ENCODE results near the gene CES5A.
"Not testable (repeated sequence)": the region's sequence is repeated elsewhere in the genome, so short reads cannot be mapped to it uniquely, and the experiment has no call there.

Gene CES5A

GRCh38 chr16:55873122-55873521 is 2.1 kb downstream of the CES5A start:
- no peak for DNase-seq

- DNase-seq, result no peak
Measured at GRCh38 chr16:55872130-55872529, 3.0 kb downstream of the CES5A start.

DNA sequence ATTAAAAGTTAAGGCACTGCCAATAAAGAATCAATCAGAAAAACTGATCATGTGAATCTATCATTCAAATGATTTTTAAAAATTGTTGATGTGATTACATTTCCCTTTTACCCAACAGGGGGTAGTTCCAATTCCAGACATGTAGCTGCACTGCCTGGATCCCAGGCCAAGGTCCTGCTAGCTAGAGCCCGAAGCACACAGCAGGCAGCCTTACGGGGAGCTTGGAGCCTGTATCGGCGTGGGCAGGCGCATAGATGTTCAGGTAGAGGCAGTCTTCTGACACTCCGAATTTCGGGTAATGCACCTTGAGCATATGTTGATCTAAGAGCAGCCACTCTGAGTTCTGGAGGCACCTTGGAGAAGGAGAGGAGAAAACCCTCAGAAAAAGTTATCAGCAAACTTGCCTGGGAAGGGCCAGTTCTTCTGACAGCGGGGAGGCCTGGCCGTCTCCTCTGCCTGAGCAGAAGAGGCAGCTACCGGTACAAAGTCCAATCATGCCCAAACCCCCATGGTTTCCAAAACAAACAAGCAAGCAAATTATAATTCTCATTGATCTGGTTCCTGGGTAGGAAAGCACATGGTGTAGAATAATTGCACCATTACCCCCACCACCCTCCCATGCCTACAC is 3.6 kb downstream of the CES5A start:
- DNase-seq, result no peak

DNA sequence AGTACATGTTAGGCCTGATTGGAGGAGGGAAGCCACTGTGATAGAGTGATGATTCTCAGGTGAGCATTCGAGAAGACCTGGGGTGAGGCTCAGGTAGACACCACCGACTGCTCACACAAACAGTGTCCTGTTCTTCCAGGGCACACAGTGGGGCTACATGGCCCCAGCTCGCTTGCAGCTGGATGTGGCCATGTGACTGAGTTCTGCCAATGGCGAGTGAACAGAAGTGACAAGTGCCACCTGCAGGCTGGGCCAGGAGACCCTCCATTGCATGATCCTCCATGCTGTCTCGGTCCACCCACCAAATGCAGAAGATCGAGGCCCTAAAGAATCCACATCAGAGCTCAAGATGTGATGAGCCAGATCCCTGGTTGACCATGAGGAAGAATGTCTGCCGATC is 6.2 kb downstream of the CES5A start:
- no peak for DNase-seq

DNA sequence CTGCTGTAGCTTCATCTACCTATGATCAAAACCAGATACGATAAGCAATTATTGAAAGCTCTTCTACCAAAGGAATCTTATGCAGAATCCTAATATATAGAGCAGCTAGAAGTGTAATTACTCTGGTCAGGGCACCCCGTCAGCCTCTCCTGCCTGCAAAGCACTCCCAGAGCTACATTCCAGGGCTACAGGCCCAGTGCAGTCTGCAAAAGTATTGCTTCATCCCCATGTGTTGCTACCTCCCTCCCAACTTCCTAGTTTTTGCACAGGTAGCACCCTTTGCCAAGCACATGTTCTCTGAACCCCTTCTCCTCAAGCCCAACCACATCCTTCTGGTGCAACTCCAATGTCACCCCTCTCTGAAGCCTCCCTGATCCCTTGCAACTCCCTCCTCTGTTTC is 7.0 kb downstream of the CES5A start:
- no peak for DNase-seq

GRCh38 chr16:55861288-55861687 is 13.9 kb downstream of the CES5A start:
- DNase-seq, result no peak

DNA sequence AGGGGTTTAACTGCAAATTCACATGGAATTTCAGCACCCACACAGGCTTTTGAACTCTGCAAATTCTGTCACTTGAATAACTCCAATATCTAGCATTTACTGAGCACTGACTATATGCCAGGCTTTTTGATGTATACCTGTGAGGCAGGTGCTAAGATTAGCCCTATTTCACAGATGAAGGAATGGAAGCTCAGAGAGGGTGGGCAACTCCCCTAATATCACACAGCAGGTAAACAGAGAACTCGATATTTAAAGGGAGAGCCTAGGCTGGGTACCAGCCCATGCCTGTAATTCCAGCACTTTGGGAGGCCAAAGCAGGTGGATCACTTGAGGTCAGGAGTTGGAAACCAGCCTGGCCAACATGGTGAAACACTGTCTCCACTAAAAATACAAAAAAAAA is 17.5 kb downstream of the CES5A start:
- DNase-seq, result not testable (repeated sequence)

- no peak for DNase-seq
Measured at GRCh38 chr16:55856950-55857349, 18.2 kb downstream of the CES5A start.

GRCh38 chr16:55853114-55853513 is 22.1 kb downstream of the CES5A start:
- no peak for DNase-seq

DNA sequence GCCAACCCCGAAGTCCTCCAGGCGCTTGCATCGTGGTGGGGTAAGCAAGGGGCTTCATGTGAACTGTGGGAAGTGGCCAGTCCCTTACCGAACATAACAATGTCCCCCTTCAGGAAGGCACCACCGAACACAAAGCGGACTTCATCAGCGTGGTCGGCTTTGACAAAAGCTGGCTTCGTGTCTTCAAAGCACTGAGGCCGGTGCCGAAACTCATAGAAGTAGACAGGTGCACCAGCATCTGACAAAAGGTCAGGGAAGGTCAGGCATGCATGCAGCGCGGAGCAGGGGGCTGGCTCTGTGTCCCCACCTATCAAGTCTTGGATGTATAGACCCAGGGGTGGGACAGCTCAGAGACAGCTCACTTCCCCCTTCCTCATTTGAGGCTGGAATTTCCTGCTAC is 25.6 kb downstream of the CES5A start:
- no peak for DNase-seq

DNA sequence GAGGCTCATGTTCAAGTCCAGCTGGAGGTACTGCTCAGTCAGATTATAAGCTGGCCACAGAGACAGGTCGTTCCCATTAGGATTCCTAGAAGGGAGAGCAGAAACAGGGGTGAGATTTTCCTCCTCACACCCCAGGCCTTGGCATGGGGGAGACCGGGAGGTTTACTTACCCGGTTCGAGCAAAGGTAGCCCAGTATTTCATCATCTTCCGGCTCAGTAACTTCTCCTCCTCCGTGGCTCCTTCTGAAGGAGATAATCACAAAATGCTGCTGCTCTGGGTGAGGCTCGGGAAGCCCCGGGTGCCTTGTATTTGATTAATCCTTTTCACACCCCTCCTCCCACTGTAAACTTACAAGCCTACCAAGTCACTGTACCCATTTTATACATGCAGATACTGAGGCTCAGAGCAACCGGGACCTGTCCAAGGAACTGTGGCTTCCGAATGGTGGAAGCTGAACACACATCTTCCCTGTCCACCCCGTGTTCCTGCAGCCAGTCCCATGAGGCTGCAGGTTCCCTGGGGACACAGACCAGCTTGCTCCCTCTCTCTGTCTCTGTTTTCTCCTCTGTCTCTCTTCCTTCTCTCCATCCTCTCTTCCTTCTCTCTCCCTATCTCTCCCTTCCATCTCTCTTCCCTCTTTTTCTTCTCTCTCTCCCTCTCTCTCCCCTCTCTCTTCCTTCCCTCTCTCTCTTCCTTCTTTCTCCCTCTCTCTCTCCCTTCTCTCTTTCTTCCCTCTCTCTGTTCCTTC is 28.4 kb downstream of the CES5A start:
- no peak for DNase-seq

DNA sequence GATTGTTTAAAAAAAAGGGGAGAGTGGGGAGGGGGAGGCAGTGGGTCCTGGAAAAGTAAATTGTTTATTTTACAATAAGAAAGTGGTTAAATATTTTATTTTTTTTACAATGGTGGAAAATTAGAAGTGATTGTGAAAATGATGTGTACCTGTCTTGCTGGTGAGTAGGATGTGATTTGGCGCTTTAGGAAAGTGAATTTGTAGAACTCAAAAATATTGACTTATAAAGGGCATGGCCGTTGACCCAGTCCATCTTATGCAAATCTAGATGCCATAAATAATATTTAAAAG is 32.1 kb downstream of the CES5A start:
- no peak for DNase-seq

DNA sequence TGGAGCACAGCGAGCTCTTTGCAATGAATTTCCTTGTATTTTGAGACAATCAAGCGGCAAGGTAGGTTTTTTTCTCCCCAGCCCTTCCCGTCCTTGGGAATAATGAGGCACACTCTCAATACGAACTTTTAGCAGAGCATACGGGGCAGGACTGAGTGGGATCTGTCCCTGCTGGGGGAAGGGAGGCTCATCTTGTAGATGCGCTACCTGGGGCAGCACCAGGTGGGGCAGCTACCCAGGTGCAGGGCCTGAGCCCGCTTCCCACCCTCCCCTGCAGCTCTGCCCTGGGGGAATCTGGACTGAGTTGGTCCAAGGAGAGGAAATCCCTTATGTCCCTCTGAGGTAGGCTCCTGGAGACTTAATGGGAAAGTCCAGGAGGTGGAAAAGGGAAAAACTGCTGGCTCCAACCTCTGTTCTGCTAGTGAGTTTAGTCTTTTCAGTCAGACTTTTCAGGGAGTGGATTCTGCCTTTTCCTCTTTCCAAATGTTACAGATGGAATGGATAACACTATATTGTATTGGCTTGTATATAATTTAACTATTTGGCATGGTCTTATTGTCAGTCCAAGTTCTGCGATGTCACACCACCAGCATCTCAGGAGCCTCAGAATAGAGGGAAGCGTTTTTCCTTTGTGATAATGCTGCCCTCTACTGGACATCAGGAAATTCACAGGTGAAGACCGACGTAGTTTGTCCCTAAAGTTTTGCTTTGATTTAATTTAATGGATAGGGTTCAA is 32.6 kb downstream of the CES5A start:
- DNase-seq, result no peak

DNA sequence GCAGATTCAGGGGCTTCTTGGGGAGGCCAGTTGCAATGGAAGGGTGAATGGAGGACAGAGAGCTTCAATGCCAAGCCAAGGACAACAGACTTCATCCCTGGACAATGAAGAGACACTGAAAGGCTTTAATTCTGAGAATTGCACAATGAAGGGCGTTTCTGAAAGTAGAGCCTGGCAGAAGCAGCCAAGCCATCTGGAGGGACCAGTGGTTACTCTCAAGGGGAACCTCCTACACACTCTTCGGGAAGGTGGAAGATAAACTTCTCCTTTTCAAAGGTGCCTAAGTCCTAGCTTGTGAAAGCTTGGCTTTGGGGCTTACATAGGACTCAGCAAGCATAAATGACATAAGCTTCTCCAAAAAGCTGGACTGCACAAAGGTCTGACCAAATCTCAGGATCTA is 36.1 kb downstream of the CES5A start:
- DNase-seq, result no peak

DNA sequence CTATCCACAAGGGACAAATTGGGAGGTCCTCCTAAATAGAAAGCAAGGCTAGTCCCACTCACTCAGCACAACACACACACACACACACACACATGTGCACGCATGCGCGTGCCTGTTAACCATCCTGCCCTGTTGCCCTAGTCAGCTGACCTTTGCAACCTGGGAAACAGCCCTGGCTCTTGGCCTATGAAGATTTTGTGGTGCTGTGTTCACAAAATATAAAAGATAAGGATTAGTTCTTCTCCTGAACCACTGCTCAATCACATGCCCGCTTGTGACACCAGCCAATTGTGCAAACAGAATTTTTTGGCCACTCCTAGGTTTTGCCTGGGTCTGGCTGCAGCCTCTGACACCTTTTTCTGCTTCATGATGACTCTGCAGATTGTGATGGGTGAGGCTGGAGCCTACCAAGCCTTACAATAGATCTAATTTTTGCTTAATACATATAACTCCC is 39.0 kb downstream of the CES5A start:
- no peak for DNase-seq

GRCh38 chr16:55835581-55835980 is 39.6 kb downstream of the CES5A start:
- no peak for DNase-seq

- not testable (repeated sequence) for DNase-seq
Measured at GRCh38 chr16:55835173-55835572, 40.0 kb downstream of the CES5A start.

DNA sequence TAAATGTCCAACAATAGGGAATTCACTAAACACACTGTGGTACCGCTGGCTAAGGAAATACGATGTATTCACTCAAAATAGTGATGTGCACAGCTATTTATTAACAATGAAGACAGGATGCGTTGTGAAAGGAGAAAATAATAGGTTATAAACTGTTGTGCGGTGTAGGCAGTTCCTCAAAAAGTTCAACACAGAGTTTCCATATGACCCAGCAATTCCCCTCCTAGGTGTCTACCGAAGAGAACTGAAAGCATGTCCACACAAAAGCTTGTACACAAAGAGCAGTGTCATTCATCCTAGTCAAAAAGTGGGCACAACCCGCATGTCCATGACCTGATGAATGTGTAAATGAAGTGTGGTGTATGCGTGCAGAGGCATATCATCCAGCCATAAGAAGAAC is 41.1 kb downstream of the CES5A start:
- no peak for DNase-seq

DNA sequence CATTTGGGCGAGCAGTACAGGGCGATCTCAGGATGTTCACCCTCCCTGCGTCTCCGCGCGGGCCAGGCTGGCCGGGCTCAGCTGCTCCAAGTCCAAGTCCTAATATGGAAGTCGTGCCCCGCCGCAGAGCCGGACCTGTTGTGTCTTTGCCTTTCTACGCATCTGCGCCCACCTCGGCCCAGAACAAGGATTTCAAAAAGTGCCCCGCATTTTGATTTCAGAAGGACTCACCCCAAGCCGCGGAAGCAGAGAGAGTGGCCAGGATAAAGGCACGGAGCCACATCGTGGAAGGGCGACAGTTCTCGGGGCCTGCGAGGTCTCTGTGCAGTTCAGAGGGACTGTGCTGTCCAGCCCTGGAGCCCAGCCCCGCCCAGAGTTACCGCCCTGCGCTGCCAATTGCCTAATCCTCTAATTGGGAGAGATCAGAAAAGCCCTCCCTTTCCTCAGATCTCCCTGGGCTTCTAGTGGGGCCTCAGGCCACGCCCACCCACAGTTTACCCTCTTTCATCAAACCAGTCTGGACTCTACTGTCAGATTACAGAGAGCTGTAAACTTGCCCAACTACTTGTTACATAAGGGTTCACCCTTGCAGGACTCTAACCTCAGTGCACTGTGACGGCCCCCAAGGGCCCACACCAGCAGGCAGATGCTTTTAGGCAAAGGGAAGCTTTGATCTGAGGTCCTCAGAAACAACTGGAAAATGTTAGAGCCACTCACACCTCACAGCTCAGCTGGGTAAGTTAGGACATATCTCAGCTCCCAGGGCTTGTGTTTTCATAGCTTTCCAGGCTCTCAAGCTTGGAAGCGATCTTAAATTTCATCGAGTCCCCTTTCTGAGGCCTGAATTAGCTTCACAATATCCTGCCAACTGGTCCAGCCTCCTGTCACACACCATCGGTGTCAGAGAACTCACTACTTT is 42.1 kb downstream of the CES5A start, which contains the start of gene CES1:
TSS of gene CES1 (minus strand) at position 324 of the 919 bp plus-strand sequence. CDS start at position 283, 41 bp downstream.
- no peak for DNase-seq

DNA sequence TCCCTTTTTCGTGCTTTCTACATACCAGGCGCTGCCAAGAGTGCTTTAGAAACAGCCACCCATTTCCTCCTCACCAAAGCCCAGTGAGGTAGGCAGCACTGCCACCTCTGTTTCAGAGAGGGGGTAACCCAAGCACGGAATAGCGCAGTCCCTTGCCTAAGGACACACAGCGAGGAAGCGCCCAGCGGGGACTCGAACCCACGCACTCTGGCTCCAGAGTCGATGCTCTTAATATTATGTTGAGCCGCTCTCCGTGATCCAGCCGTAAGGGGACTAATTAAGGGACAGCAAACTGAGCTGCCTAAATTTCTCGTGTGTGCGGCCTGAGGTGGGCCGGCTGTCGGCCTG is 42.8 kb downstream of the CES5A start:
- DNase-seq, result no peak

- no peak for DNase-seq
Measured at GRCh38 chr16:55830658-55831294, 44.4 kb downstream of the CES5A start.

GRCh38 chr16:55829232-55829631 is 45.9 kb downstream of the CES5A start:
- not testable (repeated sequence) for DNase-seq

- DNase-seq, result no peak
Measured at GRCh38 chr16:55828680-55829079, 46.5 kb downstream of the CES5A start.
